NB4 (cell line): ENCODE measurements around the gene ETV3L.

Experiments
- CTCF ChIP-seq: IDR thresholded peaks from one replicate; pipeline ENCODE4 v1.5.1; 2012; ENCODE audit warnings: low read depth, low read length
- MAX ChIP-seq: IDR thresholded peaks from 2 replicates; pipeline ENCODE4 v1.6.1; 2011; ENCODE audit warnings: low read depth, low read length
- POLR2A ChIP-seq: IDR thresholded peaks from 2 replicates; pipeline ENCODE4 v1.6.1; 2011; ENCODE audit warnings: mild to moderate bottlenecking; ENCODE audit not compliant: insufficient read length; ENCODE audit errors: extremely low read depth

- TF ChIP-seq CTCF = no peak
- TF ChIP-seq POLR2A = no peak
- no peak for TF ChIP-seq MAX
Measured at GRCh38 chr1:157105298-157105987, 5.8 kb upstream of the ETV3L start.
